Neural progenitor cell (in vitro differentiated cells): ENCODE data around the gene GPR180.

Experiments used
- EZH2phosphoT487 ChIP-seq: fragments of 200-600 bp; sonication (generic); IDR thresholded peaks from 2 replicates; pipeline ENCODE4 v1.6.1; 2017; ENCODE audit warnings: antibody characterized with exemption
- TF ChIP-seq, protein P1 (sequence below): fragments of 200-600 bp; sonication (generic); IDR thresholded peaks from 2 replicates; pipeline ENCODE4 v1.5.1; 2017; ENCODE audit warnings: antibody characterized with exemption, mild to moderate bottlenecking

DNA sequence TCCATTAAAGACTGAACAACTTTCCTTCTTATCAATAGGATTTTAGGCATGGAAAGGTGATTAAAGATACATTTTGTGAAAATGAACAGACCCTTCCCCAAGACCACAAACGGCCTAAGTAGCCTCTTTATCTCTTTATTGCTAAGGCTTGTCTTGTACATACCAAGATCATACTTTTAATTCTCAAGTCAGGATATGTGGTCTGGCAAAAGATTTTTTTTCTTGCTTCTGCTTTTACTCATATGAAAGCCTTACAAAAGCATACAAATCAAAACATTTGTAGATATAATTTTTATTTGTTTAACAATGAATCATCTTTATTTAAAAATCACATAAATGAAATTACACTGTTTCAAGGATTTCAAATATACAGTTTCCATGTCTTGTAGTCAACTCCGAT lies 41.5 kb upstream of the GPR180 start:
- TF ChIP-seq, protein P1, sequence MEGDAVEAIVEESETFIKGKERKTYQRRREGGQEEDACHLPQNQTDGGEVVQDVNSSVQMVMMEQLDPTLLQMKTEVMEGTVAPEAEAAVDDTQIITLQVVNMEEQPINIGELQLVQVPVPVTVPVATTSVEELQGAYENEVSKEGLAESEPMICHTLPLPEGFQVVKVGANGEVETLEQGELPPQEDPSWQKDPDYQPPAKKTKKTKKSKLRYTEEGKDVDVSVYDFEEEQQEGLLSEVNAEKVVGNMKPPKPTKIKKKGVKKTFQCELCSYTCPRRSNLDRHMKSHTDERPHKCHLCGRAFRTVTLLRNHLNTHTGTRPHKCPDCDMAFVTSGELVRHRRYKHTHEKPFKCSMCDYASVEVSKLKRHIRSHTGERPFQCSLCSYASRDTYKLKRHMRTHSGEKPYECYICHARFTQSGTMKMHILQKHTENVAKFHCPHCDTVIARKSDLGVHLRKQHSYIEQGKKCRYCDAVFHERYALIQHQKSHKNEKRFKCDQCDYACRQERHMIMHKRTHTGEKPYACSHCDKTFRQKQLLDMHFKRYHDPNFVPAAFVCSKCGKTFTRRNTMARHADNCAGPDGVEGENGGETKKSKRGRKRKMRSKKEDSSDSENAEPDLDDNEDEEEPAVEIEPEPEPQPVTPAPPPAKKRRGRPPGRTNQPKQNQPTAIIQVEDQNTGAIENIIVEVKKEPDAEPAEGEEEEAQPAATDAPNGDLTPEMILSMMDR = no peak
- TF ChIP-seq EZH2phosphoT487 = no peak
